ENCODE measurements around the gene PRG3. TPM values are rescaled to one million over a fixed set of nuclear protein-coding genes. Genes with fewer than 3 reads are reported as not detected.

The PRG3 gene
- total RNA-seq, 1 donor from 2014 or later = not detected

GRCh38 chr11:57397394-57397990, 16.5 kb upstream of the PRG3 start:
- Mint-ChIP-seq H3K4me3 (ENCODE audit: low read depth) (no peak overlapping the region), H3K4me1 (ENCODE audit: low read depth) (no peaks in the 10 kb centered on the region), H3K27ac (no peak overlapping the region), H3K9me3 (ENCODE audit: low read depth) (no peaks in the 10 kb centered on the region), H3K36me3 (ENCODE audit: insufficient read depth) (no peaks in the 10 kb centered on the region), H3K27me3 (peaks cover 5% of the 10 kb centered on the region)
- no peak for DNase-seq (ENCODE audit: low spot score, unreplicated experiment)
- TF ChIP-seq CTCF (IDR thresholded peaks at IDR 0.05; ENCODE audit: unreplicated experiment) = no peak

- Mint-ChIP-seq H3K27me3 (peaks cover 10% of the 10 kb centered on the region), H3K9me3 (ENCODE audit: low read depth) (no peaks in the 10 kb centered on the region), H3K27ac (no peak overlapping the region), H3K36me3 (ENCODE audit: insufficient read depth) (no peaks in the 10 kb centered on the region), H3K4me1 (ENCODE audit: low read depth) (no peaks in the 10 kb centered on the region), H3K4me3 (ENCODE audit: low read depth) (no peak overlapping the region)
- DNase-seq (ENCODE audit: low spot score, unreplicated experiment) = no peak
- TF ChIP-seq CTCF (IDR thresholded peaks at IDR 0.05; ENCODE audit: unreplicated experiment) = no peak
Measured at GRCh38 chr11:57396744-57397143, 15.8 kb upstream of the PRG3 start.

GRCh38 chr11:57395905-57396623, 15.1 kb upstream of the PRG3 start:
- no peak for TF ChIP-seq CTCF (IDR thresholded peaks at IDR 0.05; ENCODE audit: unreplicated experiment)
- no peaks in the 10 kb centered on the region for H3K4me1 Mint-ChIP-seq (ENCODE audit: low read depth)
- H3K4me3 Mint-ChIP-seq (ENCODE audit: low read depth) = no peak overlapping the region
- DNase-seq (ENCODE audit: low spot score, unreplicated experiment) = no peak
- H3K36me3 Mint-ChIP-seq (ENCODE audit: insufficient read depth) = no peaks in the 10 kb centered on the region
- no peak overlapping the region for H3K27ac Mint-ChIP-seq
- peaks cover 12% of the 10 kb centered on the region for H3K27me3 Mint-ChIP-seq
- no peaks in the 10 kb centered on the region for H3K9me3 Mint-ChIP-seq (ENCODE audit: low read depth)

DNA sequence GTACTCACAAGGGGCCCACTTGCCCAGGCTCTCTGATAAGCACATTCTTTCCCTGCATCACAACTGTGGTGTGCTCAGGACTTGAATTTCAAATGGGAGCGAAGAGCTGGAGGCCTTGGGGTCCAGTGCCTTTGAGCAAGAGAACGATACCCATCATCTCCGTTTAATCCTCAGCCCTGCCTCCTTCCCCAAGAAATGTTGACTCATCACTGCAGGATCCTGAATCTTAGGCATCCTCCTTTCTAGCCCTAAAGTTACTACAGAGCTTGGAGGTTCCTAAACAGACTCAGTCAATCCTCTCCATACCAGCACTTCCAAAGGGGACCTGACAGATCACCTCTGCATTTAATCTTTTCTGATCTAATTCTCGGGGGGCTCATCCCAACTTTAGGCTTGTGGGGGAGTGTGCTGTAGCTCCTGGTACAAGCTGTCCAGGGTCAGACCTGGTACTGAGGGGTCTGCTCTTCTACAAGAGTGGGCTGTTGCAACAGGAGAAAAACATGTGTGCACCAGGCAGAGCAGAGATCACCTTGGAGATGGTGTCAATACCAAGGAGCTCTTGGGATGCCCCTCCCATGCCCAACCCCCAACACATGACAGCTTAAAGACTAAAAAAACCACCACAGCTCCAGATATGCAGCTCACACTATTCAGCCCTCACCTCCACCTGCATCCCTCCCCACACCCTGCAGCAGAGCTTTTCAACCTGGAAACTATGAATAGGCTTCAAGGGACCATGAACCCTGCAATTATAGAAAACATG, 13.4 kb upstream of the PRG3 start:
- H3K36me3 Mint-ChIP-seq (ENCODE audit: insufficient read depth) = no peaks in the 10 kb centered on the region
- no peak overlapping the region for H3K27ac Mint-ChIP-seq

More for the DNA sequence above, 13.4 kb upstream of the PRG3 start:
- TF ChIP-seq CTCF (IDR thresholded peaks at IDR 0.05; ENCODE audit: unreplicated experiment) = no peak
- H3K27me3 Mint-ChIP-seq = peaks cover 29% of the 10 kb centered on the region
- no peak overlapping the region for H3K4me3 Mint-ChIP-seq (ENCODE audit: low read depth)
- H3K4me1 Mint-ChIP-seq (ENCODE audit: low read depth) = no peaks in the 10 kb centered on the region
- no peaks in the 10 kb centered on the region for H3K9me3 Mint-ChIP-seq (ENCODE audit: low read depth)
- DNase-seq (ENCODE audit: low spot score, unreplicated experiment) = no peak
